ENCODE measurements around the gene SPACA7. TPM values are rescaled to one million over a fixed set of nuclear protein-coding genes. Genes with fewer than 3 reads are reported as not detected.
A peak's percentile ranks its signal among the peaks of the same experiment; 100 is the strongest.

Gene SPACA7
- total RNA-seq, 1 experiment from 2014 or later = not detected

DNA sequence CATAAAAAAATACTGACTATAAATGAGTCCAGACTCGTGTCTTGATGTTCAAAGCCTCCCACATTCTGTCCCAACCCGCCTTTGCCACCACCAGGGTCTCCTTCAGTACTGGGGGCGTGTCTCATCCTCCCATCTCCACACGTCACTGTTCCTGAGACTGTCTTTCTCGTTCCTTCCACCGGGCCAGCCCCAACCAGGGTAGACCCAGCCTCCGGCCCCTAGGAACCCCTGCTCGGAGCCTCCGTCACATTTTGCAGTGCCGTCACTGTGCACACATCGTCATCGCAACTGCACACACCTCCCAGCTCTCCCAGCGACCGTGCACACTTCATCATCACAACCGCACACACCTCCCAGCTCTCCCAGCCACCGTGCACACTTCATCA, 73.4 kb downstream of the SPACA7 start:
- TF ChIP-seq CTCF (conservative IDR thresholded peaks at IDR 0.05) = no peak
- Mint-ChIP-seq H3K27ac (no peak overlapping the region), H3K4me3 (no peak overlapping the region)

More for the DNA sequence above, 73.4 kb downstream of the SPACA7 start:
- Histone ChIP-seq H3K79me1 (ENCODE audit: insufficient read depth, low read depth, low read length, poor library complexity, severe bottlenecking) (no peaks in the 10 kb centered on the region), H3K14ac (ENCODE audit: insufficient read depth, low read length) (no peak overlapping the region), H3K27me3 (ENCODE audit: insufficient read depth, low read length) (no peaks in the 10 kb centered on the region; the same call in 1 of the 2 replicates), H2BK12ac (ENCODE audit: insufficient read length, low read depth, low read length) (no peak overlapping the region), H2AK5ac (ENCODE audit: insufficient read length, low read length) (no peak overlapping the region), H3K23me2 (ENCODE audit: insufficient read length, low read depth, low read length, poor library complexity, severe bottlenecking) (no peaks in the 10 kb centered on the region), H2BK15ac (ENCODE audit: low read depth, low read length) (no peak overlapping the region), H3K4me1 (ENCODE audit: insufficient read depth, low read length) (no peaks in the 10 kb centered on the region), H3K4me2 (ENCODE audit: insufficient read depth, insufficient read length, low read length) (no peak overlapping the region), H4K20me1 (ENCODE audit: control insufficient read depth, insufficient read depth, insufficient read length) (no peaks in the 10 kb centered on the region), H3K79me2 (ENCODE audit: insufficient read depth, low read length) (no peaks in the 10 kb centered on the region), H3K9me3 (ENCODE audit: control insufficient read depth, low read depth, low read length) (no peaks in the 10 kb centered on the region), H3T11ph (ENCODE audit: low read length) (no peak overlapping the region), H4K91ac (ENCODE audit: insufficient read length, low read depth, low read length) (no peak overlapping the region), H4K8ac (replicated peaks; ENCODE audit: insufficient read length, low read depth, low read length) (no peak overlapping the region), H2BK120ac (ENCODE audit: low read depth, low read length, poor library complexity, severe bottlenecking) (no peak overlapping the region), H3K4ac (ENCODE audit: low read depth, low read length) (no peak overlapping the region), H3K27ac (ENCODE audit: insufficient read length, low read depth, low read length) (no peak overlapping the region), H3K18ac (ENCODE audit: insufficient read length, low read depth, low read length) (no peak overlapping the region), H3K9ac (ENCODE audit: extremely low read depth, insufficient read length, low read length) (no peak overlapping the region), H3K23ac (ENCODE audit: insufficient read length, low read depth, low read length) (no peak overlapping the region), H3K56ac (ENCODE audit: insufficient read length, low read depth, low read length) (no peak overlapping the region), H2BK5ac (ENCODE audit: insufficient read length, low read length) (no peak overlapping the region), H2AFZ (ENCODE audit: low read length) (no peak overlapping the region), H2BK20ac (ENCODE audit: low read depth, low read length, poor library complexity, severe bottlenecking) (no peak overlapping the region), H4K5ac (ENCODE audit: insufficient read length, low read depth, low read length) (no peak overlapping the region)
- Mint-ChIP-seq H3K27me3 (ENCODE audit: low read depth) (peaks cover 33% of the 10 kb centered on the region), H3K4me1 (peaks cover 0 to 2% of the 10 kb centered on the region in 2 experiments; a peak in 1 of 4 replicates), H3K9me3 (no peaks in the 10 kb centered on the region), H3K36me3 (ENCODE audit: insufficient read depth in 1 of 3, low read depth in 3 of 3) (no peaks in the 10 kb centered on the region; a peak in 1 of 7 replicates)
- peak; percentile 20 for DNase-seq
- WGBS (ENCODE audit: extremely low coverage, insufficient read length, low lambda C conversion rate) = no CpG with 5 or more reads among the region's 16 CpGs
